Ishikawa (cell line): Measurements from ENCODE around the gene SETBP1.

Experiments
- CEBPB ChIP-seq: IDR thresholded peaks from 2 replicates; pipeline ENCODE4 v1.6.1; 2012
- CREB1 ChIP-seq: IDR thresholded peaks from 2 replicates; pipeline ENCODE4 v1.6.1; 2012; ENCODE audit warnings: low read depth
- EGR1 ChIP-seq: IDR thresholded peaks from 2 replicates; pipeline ENCODE4 v1.6.1; 2012
- EP300 ChIP-seq: IDR thresholded peaks from 2 replicates; pipeline ENCODE4 v1.6.1; 2012; ENCODE audit warnings: borderline replicate concordance
- FOXM1 ChIP-seq: IDR thresholded peaks from 2 replicates; pipeline ENCODE4 v1.6.1; 2012; ENCODE audit warnings: low read depth, borderline replicate concordance
- NFIC ChIP-seq: IDR thresholded peaks from 2 replicates; pipeline ENCODE4 v1.6.1; 2012
- RAD21 ChIP-seq: IDR thresholded peaks from 2 replicates; pipeline ENCODE4 v1.6.1; 2012; ENCODE audit warnings: low read depth
- TAF1 ChIP-seq: IDR thresholded peaks from 2 replicates; pipeline ENCODE4 v1.6.1; 2012; ENCODE audit warnings: low read depth, mild to moderate bottlenecking
- TCF12 ChIP-seq: IDR thresholded peaks from 2 replicates; pipeline ENCODE4 v1.6.1; 2012; ENCODE audit warnings: low read depth
- TEAD4 ChIP-seq: IDR thresholded peaks from 2 replicates; pipeline ENCODE4 v1.6.1; 2012
- YY1 ChIP-seq: IDR thresholded peaks from 2 replicates; pipeline ENCODE4 v1.6.1; 2012; ENCODE audit warnings: low read depth
- TF ChIP-seq, protein P1 (sequence below): IDR thresholded peaks from 2 replicates; pipeline ENCODE4 v1.6.1; 2012
- TF ChIP-seq, protein P2 (sequence below): IDR thresholded peaks from 2 replicates; pipeline ENCODE4 v1.6.1; 2012; ENCODE audit warnings: low read depth, mild to moderate bottlenecking
- TF ChIP-seq, protein P3 (sequence below): IDR thresholded peaks from 2 replicates; pipeline ENCODE4 v1.6.1; 2012

DNA sequence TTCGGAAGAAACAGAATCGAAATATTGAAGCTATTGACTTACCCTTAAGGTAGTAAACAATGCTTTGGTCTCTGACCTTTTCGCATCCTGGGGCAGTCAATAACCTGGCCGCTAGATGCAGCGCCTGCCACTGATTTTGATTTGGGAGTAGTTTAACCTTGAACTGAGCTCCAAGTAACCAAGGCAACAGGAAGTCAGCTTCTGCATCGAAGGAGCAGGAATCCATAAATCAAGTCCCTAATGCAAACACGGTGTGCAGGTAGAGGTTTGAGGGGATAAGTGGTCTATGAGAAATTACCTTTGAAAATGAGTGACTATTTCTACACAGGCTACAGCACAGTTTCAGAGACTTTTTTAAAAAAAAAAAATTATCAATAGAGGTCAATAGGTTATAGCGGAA is 353.5 kb downstream of the SETBP1 start:
- TF ChIP-seq TAF1 (no peak), FOXM1 (no peak), EGR1 (no peak), YY1 (no peak), NFIC (no peak), RAD21 (no peak), CEBPB (no peak), EP300 (no peak), TCF12 (no peak), TEAD4 (no peak), CREB1 (no peak)
- TF ChIP-seq, protein P1, sequence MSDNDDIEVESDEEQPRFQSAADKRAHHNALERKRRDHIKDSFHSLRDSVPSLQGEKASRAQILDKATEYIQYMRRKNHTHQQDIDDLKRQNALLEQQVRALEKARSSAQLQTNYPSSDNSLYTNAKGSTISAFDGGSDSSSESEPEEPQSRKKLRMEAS = no peak
- TF ChIP-seq, protein P2, sequence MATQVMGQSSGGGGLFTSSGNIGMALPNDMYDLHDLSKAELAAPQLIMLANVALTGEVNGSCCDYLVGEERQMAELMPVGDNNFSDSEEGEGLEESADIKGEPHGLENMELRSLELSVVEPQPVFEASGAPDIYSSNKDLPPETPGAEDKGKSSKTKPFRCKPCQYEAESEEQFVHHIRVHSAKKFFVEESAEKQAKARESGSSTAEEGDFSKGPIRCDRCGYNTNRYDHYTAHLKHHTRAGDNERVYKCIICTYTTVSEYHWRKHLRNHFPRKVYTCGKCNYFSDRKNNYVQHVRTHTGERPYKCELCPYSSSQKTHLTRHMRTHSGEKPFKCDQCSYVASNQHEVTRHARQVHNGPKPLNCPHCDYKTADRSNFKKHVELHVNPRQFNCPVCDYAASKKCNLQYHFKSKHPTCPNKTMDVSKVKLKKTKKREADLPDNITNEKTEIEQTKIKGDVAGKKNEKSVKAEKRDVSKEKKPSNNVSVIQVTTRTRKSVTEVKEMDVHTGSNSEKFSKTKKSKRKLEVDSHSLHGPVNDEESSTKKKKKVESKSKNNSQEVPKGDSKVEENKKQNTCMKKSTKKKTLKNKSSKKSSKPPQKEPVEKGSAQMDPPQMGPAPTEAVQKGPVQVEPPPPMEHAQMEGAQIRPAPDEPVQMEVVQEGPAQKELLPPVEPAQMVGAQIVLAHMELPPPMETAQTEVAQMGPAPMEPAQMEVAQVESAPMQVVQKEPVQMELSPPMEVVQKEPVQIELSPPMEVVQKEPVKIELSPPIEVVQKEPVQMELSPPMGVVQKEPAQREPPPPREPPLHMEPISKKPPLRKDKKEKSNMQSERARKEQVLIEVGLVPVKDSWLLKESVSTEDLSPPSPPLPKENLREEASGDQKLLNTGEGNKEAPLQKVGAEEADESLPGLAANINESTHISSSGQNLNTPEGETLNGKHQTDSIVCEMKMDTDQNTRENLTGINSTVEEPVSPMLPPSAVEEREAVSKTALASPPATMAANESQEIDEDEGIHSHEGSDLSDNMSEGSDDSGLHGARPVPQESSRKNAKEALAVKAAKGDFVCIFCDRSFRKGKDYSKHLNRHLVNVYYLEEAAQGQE = no peak
- TF ChIP-seq, protein P3, sequence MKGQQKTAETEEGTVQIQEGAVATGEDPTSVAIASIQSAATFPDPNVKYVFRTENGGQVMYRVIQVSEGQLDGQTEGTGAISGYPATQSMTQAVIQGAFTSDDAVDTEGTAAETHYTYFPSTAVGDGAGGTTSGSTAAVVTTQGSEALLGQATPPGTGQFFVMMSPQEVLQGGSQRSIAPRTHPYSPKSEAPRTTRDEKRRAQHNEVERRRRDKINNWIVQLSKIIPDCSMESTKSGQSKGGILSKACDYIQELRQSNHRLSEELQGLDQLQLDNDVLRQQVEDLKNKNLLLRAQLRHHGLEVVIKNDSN = no peak
